Panc1 (cell line): ENCODE data around the gene PRKCD. TPM values are rescaled to one million over a fixed set of nuclear protein-coding genes. Genes with fewer than 3 reads are reported as not detected.

Experiments used
- ATAC-seq: fragments of 200-7000 bp; cut with Tn5 transposase; 2 replicates; pipeline ENCODE4 v1.9.1; 2020; ENCODE audit warnings: mild to moderate bottlenecking, moderate library complexity
- BruUV-seq: library from RNA; stranded (reverse); fragments of 400-500 nt; replicated peaks from 2 replicates; lab custom pipeline; 2021; lab: Mats Ljungman, UMichigan
- CTCF ChIA-PET: fragments of 300-600 bp; sonication (Branson Sonifier 250); formaldehyde crosslinking; loops from one replicate; lab custom pipeline; 2022; ENCODE audit warnings: antibody characterized with exemption; lab: Charles Lee
- POLR2A ChIA-PET: fragments of 300-600 bp; sonication (Branson Sonifier 250); formaldehyde crosslinking; loops from one replicate; lab custom pipeline; 2022; ENCODE audit warnings: antibody characterized with exemption; lab: Charles Lee
- DNase-seq: peaks from one replicate; pipeline ENCODE4 v3.0.0-alpha.2; 2010; ENCODE audit warnings: low read depth, low spot score
- H3K27ac ChIP-seq: 2 replicates; pipeline ENCODE4 v1.5.1; 2011; ENCODE audit warnings: mild to moderate bottlenecking, low read length, inconsistent platforms
- H3K27me3 ChIP-seq: fragments of 200-500 bp; sonication (Bioruptor generic); 2 replicates; pipeline ENCODE4 v1.6.0; 2014; ENCODE audit warnings: low read length, inconsistent platforms; ENCODE audit not compliant: control insufficient read depth, insufficient read depth
- H3K36me3 ChIP-seq: fragments of 200-500 bp; sonication (Bioruptor generic); 2 replicates; pipeline ENCODE4 v1.5.1; 2014; ENCODE audit warnings: inconsistent platforms, mild to moderate bottlenecking, low read length, moderate library complexity; ENCODE audit not compliant: control insufficient read depth, insufficient read depth
- H3K4me1 ChIP-seq: 2 replicates; pipeline ENCODE4 v1.5.1; 2011; ENCODE audit warnings: inconsistent platforms, mild to moderate bottlenecking, low read length, moderate library complexity; ENCODE audit not compliant: control insufficient read depth, insufficient read depth
- H3K4me3 ChIP-seq, 2 experiments: 2 replicates each; pipeline ENCODE4 v1.5.1; 2011 to 2012; ENCODE audit warnings: low read depth in 2 of 2, low read length in 2 of 2, mild to moderate bottlenecking in 2 of 2, inconsistent platforms in 1 of 2, moderate library complexity in 1 of 2
- H3K9me3 ChIP-seq: fragments of 200-500 bp; sonication (Bioruptor generic); 2 replicates; pipeline ENCODE4 v1.5.1; 2014; ENCODE audit warnings: low read depth, mild to moderate bottlenecking, inconsistent platforms, low read length, moderate library complexity; ENCODE audit not compliant: control insufficient read depth, insufficient read depth
- POLR2AphosphoS5 ChIP-seq: IDR thresholded peaks from 2 replicates; pipeline ENCODE4 v1.6.1; 2012; ENCODE audit warnings: mild to moderate bottlenecking, low read depth, low read length, moderate library complexity
- SIN3A ChIP-seq: IDR thresholded peaks from 2 replicates; pipeline ENCODE4 v1.6.1; 2012; ENCODE audit warnings: low read depth, mild to moderate bottlenecking, low read length, moderate library complexity, borderline replicate concordance; ENCODE audit not compliant: insufficient read depth
- TCF7L2 ChIP-seq: IDR thresholded peaks from 2 replicates; pipeline ENCODE4 v1.6.1; 2011; ENCODE audit warnings: mild to moderate bottlenecking, low read depth, low read length, inconsistent platforms
- in situ Hi-C: cut with HindIII; loops from 2 replicates; pipeline ENCODE4 v1.10.0; 2016; ENCODE audit warnings: low sequenced_read_pairs, low pct_unique_long_range_greater_than_20kb
- intact Hi-C: fragments of 100-400 bp; cut with micrococcal nuclease; formaldehyde crosslinking; loops from one replicate; pipeline ENCODE4 v1.10.0; 2022; ENCODE audit not compliant: unreplicated experiment
- total RNA-seq: library from RNA; stranded (reverse); gene quantifications from one replicate; pipeline ENCODE4 v1.2.1, GENCODE V29; 2021; ENCODE audit not compliant: unreplicated experiment
- TF ChIP-seq, protein P1 (sequence below), 2 experiments: IDR thresholded peaks; 2 replicates each; pipeline ENCODE4 v1.6.1; 2011 to 2012; ENCODE audit warnings: low read depth in 2 of 2, control low read depth in 1 of 2, low read length in 1 of 2, mild to moderate bottlenecking in 1 of 2, moderate library complexity in 1 of 2; ENCODE audit not compliant: insufficient read depth in 1 of 2
- TF ChIP-seq, protein P2 (sequence below): fragments of 450-650 bp; IDR thresholded peaks from 2 replicates; pipeline ENCODE4 v1.5.1; 2017; ENCODE audit warnings: mild to moderate bottlenecking

Gene PRKCD
- total RNA-seq, 1 experiment from 2014 or later = 14.0 TPM

DNA sequence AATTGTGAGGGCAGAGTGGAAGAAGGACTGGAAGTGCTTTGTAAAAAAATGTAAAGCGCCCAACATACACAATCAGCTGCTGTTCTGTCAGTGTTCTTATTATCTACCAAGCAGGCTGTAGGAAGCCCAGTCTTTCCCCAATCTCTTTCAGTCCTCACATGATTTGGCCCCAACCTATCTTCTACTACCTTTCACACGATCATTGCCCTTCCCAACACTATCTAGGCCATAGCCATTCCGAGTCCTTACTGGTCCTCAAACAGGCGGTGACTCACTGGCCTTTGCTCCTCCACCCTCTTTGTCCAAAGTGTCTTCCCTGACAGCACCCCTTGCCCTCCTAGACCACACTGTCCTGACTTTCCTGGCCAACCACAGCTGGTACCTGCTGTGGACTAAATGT is 29.9 kb upstream of the PRKCD start:
- no peak for DNase-seq
- BruUV-seq = no TSS peak
- CTCF ChIA-PET = no interaction called here
- no peak for ATAC-seq
- in situ Hi-C loops = no loop called here
- H3K36me3 ChIP-seq = no peaks in the 10 kb centered on the region; the same call in 1 of the 2 replicates
- peak overlapping the region; percentile 94 for H3K27ac ChIP-seq
- TF ChIP-seq, protein P1, sequence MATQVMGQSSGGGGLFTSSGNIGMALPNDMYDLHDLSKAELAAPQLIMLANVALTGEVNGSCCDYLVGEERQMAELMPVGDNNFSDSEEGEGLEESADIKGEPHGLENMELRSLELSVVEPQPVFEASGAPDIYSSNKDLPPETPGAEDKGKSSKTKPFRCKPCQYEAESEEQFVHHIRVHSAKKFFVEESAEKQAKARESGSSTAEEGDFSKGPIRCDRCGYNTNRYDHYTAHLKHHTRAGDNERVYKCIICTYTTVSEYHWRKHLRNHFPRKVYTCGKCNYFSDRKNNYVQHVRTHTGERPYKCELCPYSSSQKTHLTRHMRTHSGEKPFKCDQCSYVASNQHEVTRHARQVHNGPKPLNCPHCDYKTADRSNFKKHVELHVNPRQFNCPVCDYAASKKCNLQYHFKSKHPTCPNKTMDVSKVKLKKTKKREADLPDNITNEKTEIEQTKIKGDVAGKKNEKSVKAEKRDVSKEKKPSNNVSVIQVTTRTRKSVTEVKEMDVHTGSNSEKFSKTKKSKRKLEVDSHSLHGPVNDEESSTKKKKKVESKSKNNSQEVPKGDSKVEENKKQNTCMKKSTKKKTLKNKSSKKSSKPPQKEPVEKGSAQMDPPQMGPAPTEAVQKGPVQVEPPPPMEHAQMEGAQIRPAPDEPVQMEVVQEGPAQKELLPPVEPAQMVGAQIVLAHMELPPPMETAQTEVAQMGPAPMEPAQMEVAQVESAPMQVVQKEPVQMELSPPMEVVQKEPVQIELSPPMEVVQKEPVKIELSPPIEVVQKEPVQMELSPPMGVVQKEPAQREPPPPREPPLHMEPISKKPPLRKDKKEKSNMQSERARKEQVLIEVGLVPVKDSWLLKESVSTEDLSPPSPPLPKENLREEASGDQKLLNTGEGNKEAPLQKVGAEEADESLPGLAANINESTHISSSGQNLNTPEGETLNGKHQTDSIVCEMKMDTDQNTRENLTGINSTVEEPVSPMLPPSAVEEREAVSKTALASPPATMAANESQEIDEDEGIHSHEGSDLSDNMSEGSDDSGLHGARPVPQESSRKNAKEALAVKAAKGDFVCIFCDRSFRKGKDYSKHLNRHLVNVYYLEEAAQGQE (IDR thresholded peaks at IDR 0.05; ENCODE audit: insufficient read depth in 1 of 2, low read depth in 2 of 2, low read length in 1 of 2) = no peak
- TF ChIP-seq SIN3A = no peak
- TF ChIP-seq POLR2AphosphoS5 = no peak
- TF ChIP-seq TCF7L2 = no peak
- TF ChIP-seq, protein P2, sequence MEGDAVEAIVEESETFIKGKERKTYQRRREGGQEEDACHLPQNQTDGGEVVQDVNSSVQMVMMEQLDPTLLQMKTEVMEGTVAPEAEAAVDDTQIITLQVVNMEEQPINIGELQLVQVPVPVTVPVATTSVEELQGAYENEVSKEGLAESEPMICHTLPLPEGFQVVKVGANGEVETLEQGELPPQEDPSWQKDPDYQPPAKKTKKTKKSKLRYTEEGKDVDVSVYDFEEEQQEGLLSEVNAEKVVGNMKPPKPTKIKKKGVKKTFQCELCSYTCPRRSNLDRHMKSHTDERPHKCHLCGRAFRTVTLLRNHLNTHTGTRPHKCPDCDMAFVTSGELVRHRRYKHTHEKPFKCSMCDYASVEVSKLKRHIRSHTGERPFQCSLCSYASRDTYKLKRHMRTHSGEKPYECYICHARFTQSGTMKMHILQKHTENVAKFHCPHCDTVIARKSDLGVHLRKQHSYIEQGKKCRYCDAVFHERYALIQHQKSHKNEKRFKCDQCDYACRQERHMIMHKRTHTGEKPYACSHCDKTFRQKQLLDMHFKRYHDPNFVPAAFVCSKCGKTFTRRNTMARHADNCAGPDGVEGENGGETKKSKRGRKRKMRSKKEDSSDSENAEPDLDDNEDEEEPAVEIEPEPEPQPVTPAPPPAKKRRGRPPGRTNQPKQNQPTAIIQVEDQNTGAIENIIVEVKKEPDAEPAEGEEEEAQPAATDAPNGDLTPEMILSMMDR = no peak
- peaks cover 8% of the 10 kb centered on the region for H3K4me1 ChIP-seq
- no peaks in the 10 kb centered on the region for H3K9me3 ChIP-seq
- H3K4me3 ChIP-seq = peak overlapping the region in 1 of 2 experiments; percentile 93; a peak in 2 of 4 replicates
- POLR2A ChIA-PET = no interaction called here
- no peaks in the 10 kb centered on the region for H3K27me3 ChIP-seq
- intact Hi-C loops = no loop called here

DNA sequence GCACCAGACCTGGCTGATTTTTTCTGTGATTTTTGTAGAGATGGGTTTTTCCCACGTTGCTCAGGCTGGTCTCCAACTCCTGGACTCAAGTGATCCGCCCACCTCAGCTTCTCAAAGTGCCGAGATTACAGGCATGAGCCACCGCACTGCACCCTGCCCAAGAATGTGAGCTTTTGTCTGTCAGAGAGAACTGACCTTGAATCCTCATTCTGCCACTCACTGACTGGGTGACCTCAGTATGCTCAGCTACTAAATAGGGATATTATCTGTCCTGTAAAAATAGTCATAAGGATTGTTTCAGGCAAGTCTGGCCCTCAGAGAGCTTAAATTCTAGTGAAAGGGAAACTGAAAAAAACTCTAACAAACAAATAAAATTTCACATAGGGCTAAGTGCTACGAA is 28.7 kb upstream of the PRKCD start:
- POLR2A ChIA-PET = interaction anchor here (0.5 to 0.7 kb wide), 3 partner anchors 16 to 120 kb away, joined by 3 to 4 read pairs (median 3); no protein-coding TSS in a partner anchor

More for the DNA sequence above, 28.7 kb upstream of the PRKCD start:
- in situ Hi-C loops = no loop called here
- Histone ChIP-seq H3K4me3 (no peak overlapping the region), H3K4me1 (peaks cover 8% of the 10 kb centered on the region), H3K9me3 (no peaks in the 10 kb centered on the region), H3K27me3 (no peaks in the 10 kb centered on the region), H3K27ac (no peak overlapping the region), H3K36me3 (no peaks in the 10 kb centered on the region; the same call in 1 of the 2 replicates)
- DNase-seq (no peak), ATAC-seq (no peak)
- intact Hi-C loops = no loop called here
- CTCF ChIA-PET = no interaction called here
- no TSS peak for BruUV-seq
- TF ChIP-seq, protein P1 (IDR thresholded peaks at IDR 0.05; ENCODE audit: insufficient read depth in 1 of 2, low read depth in 2 of 2, low read length in 1 of 2) = no peak
- TF ChIP-seq POLR2AphosphoS5 = no peak
